ENCODE data around the gene GNL2. TPM values are rescaled to one million over a fixed set of nuclear protein-coding genes. Genes with fewer than 3 reads are reported as not detected.

The GNL2 gene
- total and polyA plus RNA-seq, 4 donors, result 14.8 to 29.2 (median 21.3) TPM

DNA sequence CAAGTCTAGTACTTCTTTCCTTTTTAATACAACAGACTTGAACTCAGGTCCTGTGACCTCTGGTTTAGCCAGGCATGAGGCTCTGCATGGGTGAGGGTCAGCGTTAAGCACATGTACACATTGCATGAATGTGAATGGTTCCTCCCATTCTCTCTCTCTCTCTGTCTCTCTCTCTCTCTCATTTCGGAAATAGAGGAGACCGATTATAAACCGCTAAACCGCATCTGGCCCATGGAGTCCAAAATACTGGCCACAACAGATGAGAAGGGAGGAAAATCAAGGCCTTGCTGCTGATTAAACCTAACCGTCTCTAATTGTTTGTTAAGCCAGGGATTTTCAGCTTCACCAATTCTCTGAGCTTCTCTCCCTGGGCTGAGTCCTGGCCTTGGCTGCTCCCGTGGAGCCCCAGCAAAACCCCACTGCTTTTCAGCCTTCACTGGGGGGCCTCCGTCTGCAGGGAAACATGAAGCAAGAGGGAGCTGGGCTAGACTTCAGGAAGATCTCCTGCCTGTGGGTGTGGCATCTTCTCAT, 32.4 kb upstream of the GNL2 start:
- 73% methylated on average over 8 of the region's 8 CpGs for WGBS
- Histone ChIP-seq H3K9me3 (ENCODE audit: control insufficient read depth in 4 of 4, low read length in 3 of 4) (no peaks in the 10 kb centered on the region), H3K36me3 (ENCODE audit: control insufficient read depth in 4 of 4, insufficient read depth in 3 of 4, low read depth in 1 of 4, low read length in 3 of 4) (no peaks in the 10 kb centered on the region), H3K4me1 (ENCODE audit: control insufficient read depth in 4 of 4, insufficient read depth in 4 of 4, low read length in 3 of 4) (peaks cover 0 to 11% (median 8%) of the 10 kb centered on the region in 4 donors), H3K27me3 (ENCODE audit: control insufficient read depth in 4 of 4, insufficient read depth in 4 of 4, low read length in 3 of 4) (peaks cover 0 to 20% (median 6%) of the 10 kb centered on the region in 4 donors), H3K4me3 (ENCODE audit: low read depth in 1 of 3, low read length in 3 of 3) (no peak overlapping the region), H3K9ac (ENCODE audit: low read depth in 1 of 2, low read length in 2 of 2) (no peak overlapping the region), H3K27ac (ENCODE audit: low read depth in 1 of 2, low read length in 2 of 2) (no peak overlapping the region)
- no peak for TF ChIP-seq YY1 (IDR thresholded peaks at IDR 0.05)
- TF ChIP-seq SP1 (IDR thresholded peaks at IDR 0.05), result no peak
- no peak for TF ChIP-seq RXRA (IDR thresholded peaks at IDR 0.05)
- TF ChIP-seq JUND (IDR thresholded peaks at IDR 0.05), result no peak
- no peak for TF ChIP-seq FOXA2 (IDR thresholded peaks at IDR 0.05)
- TF ChIP-seq MAX (IDR thresholded peaks at IDR 0.05), result no peak
- no peak for TF ChIP-seq ZBTB33 (IDR thresholded peaks at IDR 0.05)
- no peak for TF ChIP-seq GABPA (IDR thresholded peaks at IDR 0.05 in 1 of 2, conservative IDR thresholded peaks at IDR 0.05 in 1 of 2)
- no peak for DNase-seq (ENCODE audit: low spot score)

DNA sequence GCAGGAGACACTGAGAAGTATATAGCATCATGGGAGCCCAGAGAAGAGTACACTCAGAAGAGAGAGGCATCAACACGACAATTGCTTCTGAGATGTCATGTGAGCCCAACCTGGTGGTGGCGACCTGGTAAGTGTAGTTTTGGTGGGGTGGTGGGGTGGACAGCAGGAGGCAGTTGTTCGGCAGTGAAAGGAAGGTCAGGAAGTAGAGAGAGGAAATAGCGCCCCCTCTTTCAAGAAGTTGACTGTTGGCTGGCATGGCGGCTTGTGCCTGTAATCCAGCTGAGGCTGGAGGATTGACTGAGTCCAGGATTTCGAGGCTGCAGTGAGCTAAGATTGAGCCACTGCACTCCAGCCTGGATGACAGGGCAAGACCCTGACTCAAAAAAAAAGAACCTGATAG, 26.4 kb upstream of the GNL2 start:
- 42% methylated on average over 6 of the region's 6 CpGs for WGBS
- no peak for TF ChIP-seq RXRA (IDR thresholded peaks at IDR 0.05)
- no peak for TF ChIP-seq CTCF (IDR thresholded peaks at IDR 0.05; ENCODE audit: low read depth, low read length, missing input control)
- TF ChIP-seq HNF4A (conservative IDR thresholded peaks at IDR 0.05), result no peak
- TF ChIP-seq, protein P1, sequence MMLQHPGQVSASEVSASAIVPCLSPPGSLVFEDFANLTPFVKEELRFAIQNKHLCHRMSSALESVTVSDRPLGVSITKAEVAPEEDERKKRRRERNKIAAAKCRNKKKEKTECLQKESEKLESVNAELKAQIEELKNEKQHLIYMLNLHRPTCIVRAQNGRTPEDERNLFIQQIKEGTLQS (IDR thresholded peaks at IDR 0.05), result no peak
- no peak for TF ChIP-seq ZBTB33 (IDR thresholded peaks at IDR 0.05)
- no peak for TF ChIP-seq MAX (IDR thresholded peaks at IDR 0.05)
- no peak for TF ChIP-seq YY1 (IDR thresholded peaks at IDR 0.05)
- no peak for TF ChIP-seq FOXA2 (IDR thresholded peaks at IDR 0.05)
- TF ChIP-seq GABPA (IDR thresholded peaks at IDR 0.05 in 1 of 2, conservative IDR thresholded peaks at IDR 0.05 in 1 of 2), result no peak
- no peak for TF ChIP-seq HNF4G (IDR thresholded peaks at IDR 0.05)
- no peak for TF ChIP-seq EGR1 (IDR thresholded peaks at IDR 0.05; ENCODE audit: low read depth in 2 of 2)
- Histone ChIP-seq H3K9ac (ENCODE audit: low read depth in 1 of 2, low read length in 2 of 2) (no peak overlapping the region), H3K27me3 (ENCODE audit: control insufficient read depth in 4 of 4, insufficient read depth in 4 of 4, low read length in 3 of 4) (peaks cover 0 to 19% (median 0%) of the 10 kb centered on the region in 4 donors), H3K4me3 (ENCODE audit: low read depth in 1 of 3, low read length in 3 of 3) (no peak overlapping the region), H3K4me1 (ENCODE audit: control insufficient read depth in 4 of 4, insufficient read depth in 4 of 4, low read length in 3 of 4) (no peaks in the 10 kb centered on the region), H3K9me3 (ENCODE audit: control insufficient read depth in 4 of 4, low read length in 3 of 4) (no peaks in the 10 kb centered on the region), H3K27ac (ENCODE audit: low read depth in 1 of 2, low read length in 2 of 2) (no peak overlapping the region), H3K36me3 (ENCODE audit: control insufficient read depth in 4 of 4, insufficient read depth in 3 of 4, low read depth in 1 of 4, low read length in 3 of 4) (no peaks in the 10 kb centered on the region)
- no peak for DNase-seq (ENCODE audit: low spot score)

All from liver (tissue), 9 donors.